Ovary (tissue), 9 donors: ENCODE measurements around the gene HGF. TPM values are rescaled to one million over a fixed set of nuclear protein-coding genes. Genes with fewer than 3 reads are reported as not detected.

ENCODE experiments used
- DNase-seq, 5 donors: peaks; one replicate each; pipeline ENCODE4 v3.0.0-alpha.2; 2019 to 2020
- H3K27ac ChIP-seq, 2 donors: fragments of 200-600 bp; one replicate each; pipeline versions ENCODE4 v1.5.1 to v1.8.0; 2019 to 2022
- H3K27me3 ChIP-seq: fragments of 200-600 bp; one replicate; pipeline ENCODE4 v1.8.0; 2022
- H3K36me3 ChIP-seq: fragments of 200-600 bp; sonication (generic); one replicate; pipeline ENCODE4 v1.5.1; 2019
- H3K4me1 ChIP-seq: one replicate; pipeline ENCODE4 v1.8.1; 2013; ENCODE audit warnings: mild to moderate bottlenecking, moderate library complexity; ENCODE audit not compliant: insufficient read depth
- H3K4me3 ChIP-seq: fragments of 200-600 bp; sonication (generic); one replicate; pipeline ENCODE4 v1.5.1; 2017
- H3K9me3 ChIP-seq, 2 donors: fragments of 200-600 bp in 1 of 2; sonication (generic) in 1 of 2; one replicate each; pipeline versions ENCODE4 v1.5.1 to v1.8.1; 2013 to 2019; ENCODE audit warnings: mild to moderate bottlenecking in 1 of 2, moderate library complexity in 1 of 2
- EP300 ChIP-seq: sonication (generic); formaldehyde crosslinking; IDR thresholded peaks from one replicate; pipeline ENCODE4 v1.6.1; 2017; ENCODE audit warnings: antibody characterized with exemption
- POLR2A ChIP-seq: fragments of 450-650 bp; IDR thresholded peaks from one replicate; pipeline ENCODE4 v1.6.1; 2017; ENCODE audit warnings: antibody characterized with exemption, mild to moderate bottlenecking, moderate library complexity
- WGBS, 3 donors: extraction: QIAGEN DNeasy Blood & Tissue Kit in 1 of 3; methylation state at CpG; one replicate each; pipeline versions ENCODE4 v1.1.5 to v1.1.7; 2013 to 2017; 5-methylcytosine and 5-hydroxymethylcytosine counted together
- intact Hi-C, 4 donors: fragments of 100-400 bp; cut with DNase I; formaldehyde crosslinking; loops; one replicate each; pipeline versions ENCODE4 v1.11.0 to v1.15.1; 2022 to 2023
- polyA plus RNA-seq, 2 donors: library from polyadenylated mRNA; stranded (reverse); fragments of 200-250 nt in 1 of 2; fragments of 350-450 nt in 1 of 2; fragmentation: Illumina TruSeq in 1 of 2; extraction: RNeasy Lipid Tissue Mini Kit (QIAGEN cat#74804) in 1 of 2; gene quantifications; one replicate each; pipeline ENCODE4 v1.2.3, GENCODE V29; 2013 to 2014
- total RNA-seq, 7 donors: library from RNA; depleted of rRNA in 2 of 7; stranded (reverse); fragments of >200 nt in 2 of 7; fragmentation: NEBNext Ultra II Directional in 3 of 7; extraction: Animal tissue kit (Norgen Biotek cat#: 25700) in 3 of 7; gene quantifications; one replicate each; pipeline versions ENCODE4 v1.1.0 to v1.2.4, GENCODE V29; 2016 to 2023
- TF ChIP-seq, protein P1 (sequence below), 3 donors: fragments of 450-650 bp in 2 of 3; fragments of 200-600 bp in 1 of 3; IDR thresholded peaks; one replicate each; pipeline versions ENCODE4 v1.5.1 to v1.8.0; 2016 to 2022; ENCODE audit warnings: antibody characterized with exemption in 3 of 3, mild to moderate bottlenecking in 1 of 3
- donor health status: DM: no; HTN: no; CAD: no; lungs with moderate emphysema.
- donor health status: DM: no; HTN: no; CAD: no.
- donor health status: Bipolar disorder and iron deficiency.
- donor health status: DM: yes; HTN: yes; CAD: no.
- donor health status: DM: no; HTN: no; CAD: no.
- donor health status: DM: yes; HTN: yes; CAD: no.

HGF gene
- total and polyA plus RNA-seq, 9 donors, result 1.0 to 7.6 (median 3.2) TPM

DNA sequence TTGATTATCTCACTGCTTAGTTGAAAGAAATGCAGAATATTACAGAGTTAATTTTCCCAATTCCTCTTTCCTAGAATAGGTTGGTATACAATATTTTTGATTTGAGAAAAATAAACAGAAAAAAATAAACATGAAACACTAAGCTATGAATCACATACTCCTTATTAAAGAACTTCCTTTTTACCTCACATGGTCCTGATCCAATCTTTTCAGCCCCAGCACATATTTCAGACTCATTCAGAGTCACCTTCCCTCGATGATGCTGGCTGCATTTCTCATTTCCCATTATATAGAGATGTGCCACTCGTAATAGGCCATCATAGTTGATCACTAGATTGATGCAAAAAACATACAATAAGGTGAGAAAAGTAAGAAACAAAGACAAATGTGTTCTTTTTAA is 64.6 kb downstream of the HGF start:
- Histone ChIP-seq H3K27me3 (no peaks in the 10 kb centered on the region), H3K4me3 (no peak overlapping the region), H3K4me1 (no peaks in the 10 kb centered on the region), H3K36me3 (no peaks in the 10 kb centered on the region), H3K9me3 (no peaks in the 10 kb centered on the region), H3K27ac (no peak overlapping the region)
- 90 to 93% (median 92%) methylated on average over 2 of the region's 2 CpGs for WGBS, 3 donors
- no peak for TF ChIP-seq EP300
- no peak for TF ChIP-seq POLR2A
- DNase-seq, result no peak
- intact Hi-C loops, result no loop called here

DNA sequence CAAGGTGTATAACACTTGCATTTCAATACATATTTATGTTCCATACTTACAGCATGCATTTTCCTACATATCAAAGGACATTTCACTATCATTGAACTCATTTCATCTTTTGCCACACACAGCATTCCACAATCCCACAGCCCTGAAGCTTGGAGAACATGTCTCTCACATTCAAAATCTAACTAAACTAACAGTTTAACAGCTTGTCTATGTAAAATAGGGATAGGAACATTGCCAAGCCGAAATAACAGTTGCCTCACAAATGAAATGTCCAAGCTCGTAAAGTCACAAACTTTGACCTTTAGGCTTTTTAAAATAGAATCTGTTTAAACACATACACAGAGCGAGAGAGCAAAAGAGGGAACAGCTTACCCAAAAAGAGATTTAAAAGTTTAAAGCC is 65.3 kb downstream of the HGF start:
- 56 to 67% (median 59%) methylated on average over 3 of the region's 3 CpGs for WGBS, 3 donors
- no peaks in the 10 kb centered on the region for H3K36me3 ChIP-seq
- no peaks in the 10 kb centered on the region for H3K9me3 ChIP-seq
- no peak for DNase-seq
- no peak for TF ChIP-seq EP300
- TF ChIP-seq, protein P1, sequence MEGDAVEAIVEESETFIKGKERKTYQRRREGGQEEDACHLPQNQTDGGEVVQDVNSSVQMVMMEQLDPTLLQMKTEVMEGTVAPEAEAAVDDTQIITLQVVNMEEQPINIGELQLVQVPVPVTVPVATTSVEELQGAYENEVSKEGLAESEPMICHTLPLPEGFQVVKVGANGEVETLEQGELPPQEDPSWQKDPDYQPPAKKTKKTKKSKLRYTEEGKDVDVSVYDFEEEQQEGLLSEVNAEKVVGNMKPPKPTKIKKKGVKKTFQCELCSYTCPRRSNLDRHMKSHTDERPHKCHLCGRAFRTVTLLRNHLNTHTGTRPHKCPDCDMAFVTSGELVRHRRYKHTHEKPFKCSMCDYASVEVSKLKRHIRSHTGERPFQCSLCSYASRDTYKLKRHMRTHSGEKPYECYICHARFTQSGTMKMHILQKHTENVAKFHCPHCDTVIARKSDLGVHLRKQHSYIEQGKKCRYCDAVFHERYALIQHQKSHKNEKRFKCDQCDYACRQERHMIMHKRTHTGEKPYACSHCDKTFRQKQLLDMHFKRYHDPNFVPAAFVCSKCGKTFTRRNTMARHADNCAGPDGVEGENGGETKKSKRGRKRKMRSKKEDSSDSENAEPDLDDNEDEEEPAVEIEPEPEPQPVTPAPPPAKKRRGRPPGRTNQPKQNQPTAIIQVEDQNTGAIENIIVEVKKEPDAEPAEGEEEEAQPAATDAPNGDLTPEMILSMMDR (IDR thresholded peaks at IDR 0.05), result no peak
- TF ChIP-seq POLR2A, result no peak
- H3K4me1 ChIP-seq, result no peaks in the 10 kb centered on the region
- H3K27me3 ChIP-seq, result no peaks in the 10 kb centered on the region
- no peak overlapping the region for H3K4me3 ChIP-seq
- H3K27ac ChIP-seq, result no peak overlapping the region
- intact Hi-C loops, result no loop called here

DNA sequence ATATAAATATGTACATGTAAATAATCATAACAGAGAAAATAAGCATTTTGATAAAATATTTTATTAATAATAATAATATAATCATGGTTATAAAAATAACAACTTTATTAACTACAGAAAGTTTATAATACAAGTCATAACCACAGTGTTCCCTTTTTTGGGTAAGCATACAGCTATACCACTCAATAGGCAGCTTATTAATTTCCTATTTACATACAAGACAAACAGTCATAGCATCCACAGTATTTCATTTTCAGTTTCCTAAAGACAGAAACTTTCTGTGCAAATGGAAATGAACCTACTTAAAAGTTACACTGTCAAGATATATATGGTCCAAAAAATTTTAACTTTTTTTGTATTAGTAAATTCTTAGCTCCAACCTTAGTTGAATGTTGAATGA is 70.9 kb downstream of the HGF start:
- DNase-seq, result no peak
- TF ChIP-seq, protein P1 (IDR thresholded peaks at IDR 0.05), result no peak
- TF ChIP-seq POLR2A, result no peak
- TF ChIP-seq EP300, result no peak
- H3K9me3 ChIP-seq, result no peaks in the 10 kb centered on the region
- intact Hi-C loops, result no loop called here
- no peaks in the 10 kb centered on the region for H3K4me1 ChIP-seq
- no peaks in the 10 kb centered on the region for H3K36me3 ChIP-seq
- no peak overlapping the region for H3K4me3 ChIP-seq
- no peaks in the 10 kb centered on the region for H3K27me3 ChIP-seq
- no peak overlapping the region for H3K27ac ChIP-seq

DNA sequence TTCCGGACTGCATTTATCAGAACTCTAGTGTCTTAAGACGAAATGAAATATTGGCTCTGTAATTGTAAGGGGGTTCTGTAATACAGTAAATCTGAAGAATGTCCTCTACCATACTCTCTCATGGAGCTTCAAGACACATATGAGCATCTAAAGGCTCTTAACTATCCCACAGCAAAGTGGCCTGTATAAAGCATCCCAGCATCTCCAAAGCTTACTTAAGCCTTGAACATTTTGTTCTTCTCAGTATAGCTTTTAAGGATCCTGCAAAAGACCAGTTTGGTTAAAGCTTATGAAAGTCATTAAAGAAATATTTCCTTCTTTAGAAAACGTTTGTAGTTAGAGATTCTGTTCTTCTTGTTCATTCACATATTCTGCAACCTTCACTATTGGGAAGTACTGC is 75.1 kb downstream of the HGF start:
- Histone ChIP-seq H3K36me3 (no peaks in the 10 kb centered on the region), H3K4me1 (no peaks in the 10 kb centered on the region), H3K27ac (no peak overlapping the region), H3K27me3 (no peaks in the 10 kb centered on the region), H3K9me3 (no peaks in the 10 kb centered on the region), H3K4me3 (no peak overlapping the region)
- intact Hi-C loops, result no loop called here
- 59 to 66% (median 65%) methylated on average over 3 of the region's 3 CpGs for WGBS, 3 donors
- TF ChIP-seq, protein P1 (IDR thresholded peaks at IDR 0.05), result no peak
- no peak for TF ChIP-seq POLR2A
- no peak for DNase-seq

DNA sequence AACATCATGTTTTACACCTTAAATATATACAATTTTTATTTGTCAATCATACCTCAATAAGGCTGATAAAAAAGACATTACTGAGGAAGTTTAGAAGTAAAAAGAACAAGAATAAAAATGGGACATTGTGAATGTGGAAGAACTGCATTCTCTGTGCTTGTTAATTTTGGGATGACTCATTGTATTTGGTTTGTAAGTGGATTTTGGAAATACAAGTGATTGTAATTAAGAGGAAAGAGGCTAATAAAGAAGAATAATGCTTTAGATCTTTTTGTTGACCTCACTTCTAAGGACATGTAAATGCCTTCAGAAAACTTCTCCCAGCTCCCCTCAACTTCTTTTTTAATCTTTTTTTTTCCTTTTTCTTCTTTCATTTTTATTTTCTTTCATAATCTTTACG is 76.0 kb downstream of the HGF start:
- no peak for DNase-seq
- Histone ChIP-seq H3K27ac (no peak overlapping the region), H3K9me3 (no peaks in the 10 kb centered on the region), H3K4me3 (no peak overlapping the region), H3K36me3 (no peaks in the 10 kb centered on the region), H3K4me1 (no peaks in the 10 kb centered on the region), H3K27me3 (no peaks in the 10 kb centered on the region)
- TF ChIP-seq, protein P1 (IDR thresholded peaks at IDR 0.05), result no peak
- TF ChIP-seq EP300, result no peak
- no peak for TF ChIP-seq POLR2A
- intact Hi-C loops, result no loop called here
- 73 to 81% (median 74%) methylated on average over 1 of the region's 1 CpG for WGBS, 3 donors
